ENCODE results near the gene MTARC2.

DNA sequence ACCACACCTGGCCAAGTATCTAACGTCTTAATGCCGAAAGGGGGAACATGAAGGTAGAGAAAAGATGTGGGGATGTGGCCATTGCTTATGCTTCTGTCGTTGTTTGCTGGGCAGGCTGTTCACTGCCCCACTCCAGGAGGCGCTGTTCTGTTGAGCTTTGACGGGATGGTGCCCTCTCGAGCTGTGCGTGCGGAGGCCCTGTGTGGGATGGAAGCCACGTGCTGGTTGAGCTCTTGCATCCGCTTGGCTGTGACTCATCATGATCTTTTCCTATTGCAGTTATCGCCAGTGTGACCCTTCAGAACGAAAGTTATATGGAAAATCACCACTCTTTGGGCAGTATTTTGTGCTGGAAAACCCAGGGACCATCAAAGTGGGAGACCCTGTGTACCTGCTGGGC lies 64.9 kb downstream of the MTARC2 start:
- TF ChIP-seq, protein P1, sequence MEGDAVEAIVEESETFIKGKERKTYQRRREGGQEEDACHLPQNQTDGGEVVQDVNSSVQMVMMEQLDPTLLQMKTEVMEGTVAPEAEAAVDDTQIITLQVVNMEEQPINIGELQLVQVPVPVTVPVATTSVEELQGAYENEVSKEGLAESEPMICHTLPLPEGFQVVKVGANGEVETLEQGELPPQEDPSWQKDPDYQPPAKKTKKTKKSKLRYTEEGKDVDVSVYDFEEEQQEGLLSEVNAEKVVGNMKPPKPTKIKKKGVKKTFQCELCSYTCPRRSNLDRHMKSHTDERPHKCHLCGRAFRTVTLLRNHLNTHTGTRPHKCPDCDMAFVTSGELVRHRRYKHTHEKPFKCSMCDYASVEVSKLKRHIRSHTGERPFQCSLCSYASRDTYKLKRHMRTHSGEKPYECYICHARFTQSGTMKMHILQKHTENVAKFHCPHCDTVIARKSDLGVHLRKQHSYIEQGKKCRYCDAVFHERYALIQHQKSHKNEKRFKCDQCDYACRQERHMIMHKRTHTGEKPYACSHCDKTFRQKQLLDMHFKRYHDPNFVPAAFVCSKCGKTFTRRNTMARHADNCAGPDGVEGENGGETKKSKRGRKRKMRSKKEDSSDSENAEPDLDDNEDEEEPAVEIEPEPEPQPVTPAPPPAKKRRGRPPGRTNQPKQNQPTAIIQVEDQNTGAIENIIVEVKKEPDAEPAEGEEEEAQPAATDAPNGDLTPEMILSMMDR (IDR thresholded peaks at IDR 0.05): peak; percentile 21
- TF ChIP-seq EZH2 (IDR thresholded peaks at IDR 0.05) (no peak), EZH2phosphoT487 (IDR thresholded peaks at IDR 0.05) (no peak)
